Measurements from ENCODE around the gene TMEFF1.
"Not testable (repeated sequence)": the region's sequence is repeated elsewhere in the genome, so short reads cannot be mapped to it uniquely, and the experiment has no call there.

The TMEFF1 gene

GRCh38 chr9:100499460-100499859, 26.5 kb downstream of the TMEFF1 start:
- Histone ChIP-seq H3K36me3 (ENCODE audit: control insufficient read depth, insufficient read depth, low read length) (peaks cover 30% of the 10 kb centered on the region), H3K9me3 (ENCODE audit: control insufficient read depth, insufficient read depth, low read length) (no peaks in the 10 kb centered on the region), H3K27ac (ENCODE audit: low read depth, low read length) (no peak overlapping the region), H3K4me3 (ENCODE audit: low read depth, low read length) (no peak overlapping the region), H3K4me1 (ENCODE audit: control insufficient read depth, insufficient read depth, low read length) (peaks cover 17% of the 10 kb centered on the region), H3K27me3 (ENCODE audit: control insufficient read depth, insufficient read depth, low read length) (no peaks in the 10 kb centered on the region), H3K9ac (ENCODE audit: low read depth, low read length) (no peak overlapping the region)

- H3K27me3 ChIP-seq (ENCODE audit: control insufficient read depth, insufficient read depth, low read length) = no peaks in the 10 kb centered on the region
- no peak overlapping the region for H3K4me3 ChIP-seq (ENCODE audit: low read depth, low read length)
Observed at GRCh38 chr9:100499866-100500265, 26.9 kb downstream of the TMEFF1 start.

GRCh38 chr9:100505564-100506159, 32.7 kb downstream of the TMEFF1 start:
- Histone ChIP-seq H3K9ac (ENCODE audit: low read depth, low read length) (no peak overlapping the region), H3K4me3 (ENCODE audit: low read depth, low read length) (no peak overlapping the region), H3K36me3 (ENCODE audit: control insufficient read depth, insufficient read depth, low read length) (peaks cover 45% of the 10 kb centered on the region)

More at GRCh38 chr9:100499866-100500265, 26.9 kb downstream of the TMEFF1 start:
- no peak overlapping the region for H3K9ac ChIP-seq (ENCODE audit: low read depth, low read length)
- H3K27ac ChIP-seq (ENCODE audit: low read depth, low read length) = no peak overlapping the region
- H3K4me1 ChIP-seq (ENCODE audit: control insufficient read depth, insufficient read depth, low read length) = peaks cover 16% of the 10 kb centered on the region
- H3K9me3 ChIP-seq (ENCODE audit: control insufficient read depth, insufficient read depth, low read length) = no peaks in the 10 kb centered on the region
- peaks cover 33% of the 10 kb centered on the region for H3K36me3 ChIP-seq (ENCODE audit: control insufficient read depth, insufficient read depth, low read length)

DNA sequence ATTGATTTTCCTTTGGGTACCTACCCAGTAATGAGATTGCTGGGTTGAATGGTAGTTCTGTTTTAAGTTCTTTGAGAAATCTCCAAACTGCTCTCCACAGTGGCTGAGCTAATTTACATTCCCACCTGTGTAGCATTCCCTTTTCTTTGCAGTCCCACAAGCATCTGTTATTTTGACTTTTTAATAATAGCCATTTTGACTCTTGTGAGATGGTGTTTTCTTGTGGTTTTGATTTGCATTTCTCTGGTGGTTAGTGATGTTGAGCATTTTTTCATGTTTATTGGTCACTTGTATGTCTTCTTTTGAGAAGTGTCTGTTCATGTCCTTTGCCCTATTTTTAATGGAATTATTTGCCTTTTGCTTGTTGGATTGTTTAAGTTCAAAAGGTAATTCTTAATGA, 34.4 kb downstream of the TMEFF1 start:
- not testable (repeated sequence) for H3K9me3 ChIP-seq (ENCODE audit: control insufficient read depth, insufficient read depth, low read length); H3K27ac ChIP-seq (ENCODE audit: low read depth, low read length); H3K9ac ChIP-seq (ENCODE audit: low read depth, low read length); H3K4me3 ChIP-seq (ENCODE audit: low read depth, low read length); H3K4me1 ChIP-seq (ENCODE audit: control insufficient read depth, insufficient read depth, low read length); H3K27me3 ChIP-seq (ENCODE audit: control insufficient read depth, insufficient read depth, low read length)
- peaks cover 53% of the 10 kb centered on the region for H3K36me3 ChIP-seq (ENCODE audit: control insufficient read depth, insufficient read depth, low read length)

More at GRCh38 chr9:100505564-100506159, 32.7 kb downstream of the TMEFF1 start:
- H3K27ac ChIP-seq (ENCODE audit: low read depth, low read length) = no peak overlapping the region
- no peaks in the 10 kb centered on the region for H3K4me1 ChIP-seq (ENCODE audit: control insufficient read depth, insufficient read depth, low read length)
- no peaks in the 10 kb centered on the region for H3K9me3 ChIP-seq (ENCODE audit: control insufficient read depth, insufficient read depth, low read length)
- H3K27me3 ChIP-seq (ENCODE audit: control insufficient read depth, insufficient read depth, low read length) = no peaks in the 10 kb centered on the region

DNA sequence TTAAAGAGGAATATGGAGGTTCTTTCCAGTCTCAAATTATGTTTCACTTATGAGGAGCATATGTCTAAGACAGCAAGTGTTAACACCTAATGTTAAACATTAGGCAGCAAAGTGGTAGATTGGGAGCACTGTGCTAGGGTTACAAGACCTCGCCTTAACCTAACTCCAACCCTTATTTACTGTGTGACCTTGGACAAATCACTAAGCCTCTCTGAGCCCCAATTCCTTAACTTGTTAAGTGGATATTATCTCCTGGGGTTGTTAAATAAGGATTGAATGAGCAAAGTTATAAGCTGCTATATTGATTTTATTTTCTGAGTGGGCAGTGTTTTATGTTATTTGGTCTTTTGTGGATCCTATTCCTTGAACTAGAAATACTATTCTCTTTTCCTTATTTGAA, 38.3 kb downstream of the TMEFF1 start:
- peaks cover 60% of the 10 kb centered on the region for H3K36me3 ChIP-seq (ENCODE audit: control insufficient read depth, insufficient read depth, low read length)
- H3K27me3 ChIP-seq (ENCODE audit: control insufficient read depth, insufficient read depth, low read length) = no peaks in the 10 kb centered on the region
- H3K9me3 ChIP-seq (ENCODE audit: control insufficient read depth, insufficient read depth, low read length) = no peaks in the 10 kb centered on the region
- H3K9ac ChIP-seq (ENCODE audit: low read depth, low read length) = no peak overlapping the region
- H3K4me1 ChIP-seq (ENCODE audit: control insufficient read depth, insufficient read depth, low read length) = no peaks in the 10 kb centered on the region
- no peak overlapping the region for H3K4me3 ChIP-seq (ENCODE audit: low read depth, low read length)
- H3K27ac ChIP-seq (ENCODE audit: low read depth, low read length) = no peak overlapping the region

DNA sequence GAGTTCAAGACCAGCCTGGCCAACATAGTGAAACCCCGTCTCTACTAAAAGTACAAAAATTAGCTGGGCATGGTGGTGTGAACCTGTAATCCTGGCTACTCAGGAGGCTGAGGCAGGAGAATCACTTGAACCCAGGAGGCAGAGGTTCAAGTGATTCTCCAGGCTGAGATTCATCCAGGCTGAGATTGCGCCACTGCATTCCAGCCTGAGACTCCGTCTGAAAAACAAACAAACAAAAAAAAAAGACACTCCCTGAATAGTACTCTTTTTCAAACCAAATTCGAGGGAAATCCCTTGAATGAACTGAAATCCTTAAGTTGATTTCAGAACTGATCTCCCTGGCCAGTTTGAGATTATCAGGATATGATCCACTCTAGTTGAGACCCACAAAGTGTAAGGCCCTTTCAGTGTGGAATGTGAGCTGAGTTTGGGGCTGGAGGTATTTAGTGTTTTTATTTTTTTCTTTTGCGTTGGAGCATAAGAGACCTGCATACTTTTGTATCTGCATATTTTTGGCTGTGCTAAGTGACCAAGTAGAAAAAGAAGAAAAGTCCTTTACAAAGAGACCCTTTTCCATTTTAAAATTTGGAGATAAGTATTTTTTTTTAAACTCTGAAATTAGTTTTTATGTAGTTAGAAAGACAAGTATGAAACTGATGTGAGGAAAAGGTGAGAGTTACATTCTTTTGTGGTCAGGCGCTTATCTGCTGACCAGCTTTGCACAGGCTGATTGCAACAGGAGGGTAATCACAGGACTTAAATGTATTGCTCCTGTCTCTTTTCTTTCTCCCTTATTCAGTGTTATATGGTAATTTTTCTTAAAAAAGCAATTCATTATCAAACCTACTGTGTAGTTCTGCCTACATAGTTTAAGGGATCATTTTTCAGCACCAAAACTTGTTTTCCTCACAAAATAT, 42.9 kb downstream of the TMEFF1 start:
- Histone ChIP-seq H3K27me3 (ENCODE audit: control insufficient read depth, insufficient read depth, low read length) (no peaks in the 10 kb centered on the region), H3K9me3 (ENCODE audit: control insufficient read depth, insufficient read depth, low read length) (no peaks in the 10 kb centered on the region)

GRCh38 chr9:100521282-100521681, 48.3 kb downstream of the TMEFF1 start:
- Histone ChIP-seq H3K9ac (ENCODE audit: low read depth, low read length) (no peak overlapping the region), H3K4me1 (ENCODE audit: control insufficient read depth, insufficient read depth, low read length) (no peaks in the 10 kb centered on the region), H3K27me3 (ENCODE audit: control insufficient read depth, insufficient read depth, low read length) (no peaks in the 10 kb centered on the region), H3K27ac (ENCODE audit: low read depth, low read length) (no peak overlapping the region), H3K4me3 (ENCODE audit: low read depth, low read length) (no peak overlapping the region), H3K9me3 (ENCODE audit: control insufficient read depth, insufficient read depth, low read length) (no peaks in the 10 kb centered on the region), H3K36me3 (ENCODE audit: control insufficient read depth, insufficient read depth, low read length) (peaks cover 73% of the 10 kb centered on the region)

More for the DNA sequence above, 42.9 kb downstream of the TMEFF1 start:
- H3K4me1 ChIP-seq (ENCODE audit: control insufficient read depth, insufficient read depth, low read length) = no peaks in the 10 kb centered on the region
- H3K4me3 ChIP-seq (ENCODE audit: low read depth, low read length) = no peak overlapping the region
- peaks cover 72% of the 10 kb centered on the region for H3K36me3 ChIP-seq (ENCODE audit: control insufficient read depth, insufficient read depth, low read length)
- no peak overlapping the region for H3K27ac ChIP-seq (ENCODE audit: low read depth, low read length)
- H3K9ac ChIP-seq (ENCODE audit: low read depth, low read length) = no peak overlapping the region

DNA sequence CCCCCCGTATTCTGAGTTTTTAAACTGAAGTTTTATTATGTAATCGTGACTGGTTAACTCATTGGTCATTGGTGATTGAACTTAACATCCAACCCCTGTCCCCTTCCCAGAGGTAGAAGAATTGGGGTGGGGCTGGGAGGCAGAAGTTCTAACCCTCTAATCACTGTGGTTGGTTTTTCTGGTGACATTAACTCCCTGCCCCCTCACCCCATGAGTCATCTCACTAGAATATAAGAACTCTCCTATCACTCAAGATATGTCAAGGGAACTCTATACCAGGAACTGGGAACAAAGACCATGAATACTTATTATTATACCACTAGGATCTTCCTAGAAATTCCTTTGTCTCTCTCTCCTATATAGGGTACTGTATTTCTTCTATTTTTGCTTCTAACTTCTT, 52.6 kb downstream of the TMEFF1 start:
- no peak overlapping the region for H3K4me3 ChIP-seq (ENCODE audit: low read depth, low read length)
- H3K4me1 ChIP-seq (ENCODE audit: control insufficient read depth, insufficient read depth, low read length) = no peaks in the 10 kb centered on the region
- H3K36me3 ChIP-seq (ENCODE audit: control insufficient read depth, insufficient read depth, low read length) = peaks cover 47% of the 10 kb centered on the region
- H3K27ac ChIP-seq (ENCODE audit: low read depth, low read length) = no peak overlapping the region
- peaks cover 7% of the 10 kb centered on the region for H3K9me3 ChIP-seq (ENCODE audit: control insufficient read depth, insufficient read depth, low read length)
- no peaks in the 10 kb centered on the region for H3K27me3 ChIP-seq (ENCODE audit: control insufficient read depth, insufficient read depth, low read length)
- no peak overlapping the region for H3K9ac ChIP-seq (ENCODE audit: low read depth, low read length)

DNA sequence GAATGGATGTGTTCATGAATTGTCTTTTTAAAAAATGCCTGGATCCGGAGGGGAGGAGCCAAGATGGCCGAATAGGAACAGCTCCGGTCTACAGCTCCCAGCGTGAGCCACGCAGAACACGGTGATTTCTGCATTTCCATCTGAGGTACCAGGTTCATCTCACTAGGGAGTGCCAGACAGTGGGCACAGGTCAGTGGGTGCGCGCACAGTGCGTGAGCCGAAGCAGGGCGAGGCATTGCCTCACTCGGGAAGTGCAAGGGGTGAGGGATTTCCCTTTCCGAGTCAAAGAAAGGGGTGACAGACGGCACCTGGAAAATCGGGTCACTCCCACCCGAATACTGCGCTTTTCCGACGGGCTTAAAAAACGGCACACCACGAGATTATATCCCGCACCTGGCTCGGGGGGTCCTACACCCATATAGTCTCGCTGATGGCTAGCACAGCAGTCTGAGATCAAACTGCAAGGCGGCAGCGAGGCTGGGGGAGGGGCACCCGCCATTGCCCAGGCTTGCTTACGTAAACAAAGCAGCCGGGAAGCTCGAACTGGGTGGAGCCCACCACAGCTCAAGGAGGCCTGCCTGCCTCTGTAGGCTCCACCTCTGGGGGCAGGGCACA, 54.3 kb downstream of the TMEFF1 start:
- not testable (repeated sequence) for H3K27ac ChIP-seq (ENCODE audit: low read depth, low read length); H3K27me3 ChIP-seq (ENCODE audit: control insufficient read depth, insufficient read depth, low read length); H3K4me1 ChIP-seq (ENCODE audit: control insufficient read depth, insufficient read depth, low read length); H3K9ac ChIP-seq (ENCODE audit: low read depth, low read length); H3K4me3 ChIP-seq (ENCODE audit: low read depth, low read length); H3K9me3 ChIP-seq (ENCODE audit: control insufficient read depth, insufficient read depth, low read length)
- H3K36me3 ChIP-seq (ENCODE audit: control insufficient read depth, insufficient read depth, low read length) = peaks cover 32% of the 10 kb centered on the region

- Histone ChIP-seq H3K27me3 (ENCODE audit: control insufficient read depth, insufficient read depth, low read length) (no peaks in the 10 kb centered on the region), H3K9ac (ENCODE audit: low read depth, low read length) (no peak overlapping the region), H3K4me1 (ENCODE audit: control insufficient read depth, insufficient read depth, low read length) (no peaks in the 10 kb centered on the region), H3K36me3 (ENCODE audit: control insufficient read depth, insufficient read depth, low read length) (peaks cover 34% of the 10 kb centered on the region), H3K27ac (ENCODE audit: low read depth, low read length) (no peak overlapping the region), H3K4me3 (ENCODE audit: low read depth, low read length) (no peak overlapping the region), H3K9me3 (ENCODE audit: control insufficient read depth, insufficient read depth, low read length) (no peaks in the 10 kb centered on the region)
Observed at GRCh38 chr9:100534401-100534800, 61.5 kb downstream of the TMEFF1 start.

GRCh38 chr9:100540327-100540726, 67.4 kb downstream of the TMEFF1 start:
- H3K36me3 ChIP-seq (ENCODE audit: control insufficient read depth, insufficient read depth, low read length) = peaks cover 76% of the 10 kb centered on the region
- no peak overlapping the region for H3K9ac ChIP-seq (ENCODE audit: low read depth, low read length)
- H3K27me3 ChIP-seq (ENCODE audit: control insufficient read depth, insufficient read depth, low read length) = no peaks in the 10 kb centered on the region
- peaks cover 12% of the 10 kb centered on the region for H3K9me3 ChIP-seq (ENCODE audit: control insufficient read depth, insufficient read depth, low read length)
- H3K27ac ChIP-seq (ENCODE audit: low read depth, low read length) = no peak overlapping the region
- no peak overlapping the region for H3K4me3 ChIP-seq (ENCODE audit: low read depth, low read length)
- H3K4me1 ChIP-seq (ENCODE audit: control insufficient read depth, insufficient read depth, low read length) = no peaks in the 10 kb centered on the region

Measured in HUES48 (cell line).